ENCODE data around the gene GSTT2B.

DNA sequence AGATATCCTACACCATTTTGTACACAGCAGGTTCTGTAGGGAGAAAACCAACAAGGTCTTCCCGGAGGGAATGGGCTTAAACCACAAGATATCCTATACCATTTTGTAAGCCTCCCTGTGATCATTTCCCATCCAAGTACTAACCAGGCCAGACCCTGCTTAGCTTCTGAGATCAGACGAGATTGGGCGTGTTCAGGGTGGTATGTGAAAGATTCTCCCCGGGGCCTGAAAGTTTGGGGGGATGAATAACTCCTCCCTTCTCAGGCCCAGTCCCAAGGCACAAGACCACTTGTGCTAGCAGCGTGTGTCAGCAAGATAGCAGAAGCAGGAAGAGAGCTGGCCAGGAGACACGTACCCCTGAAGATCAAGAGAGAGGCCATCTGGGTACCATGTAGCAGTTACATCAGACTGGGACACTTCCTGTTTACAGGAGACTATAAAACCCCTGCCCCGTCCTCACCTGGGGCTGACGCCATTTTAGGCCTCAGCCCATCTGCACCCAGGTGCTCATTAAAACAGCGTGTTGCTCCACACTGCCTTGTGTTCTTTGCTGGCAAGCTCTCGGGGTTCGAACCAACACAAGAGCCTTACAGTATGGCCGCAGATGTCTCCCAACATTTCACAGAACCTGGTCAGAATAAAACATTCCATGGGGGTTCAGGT is 49.5 kb downstream of the GSTT2B start:
- TF ChIP-seq EP300 (IDR thresholded peaks at IDR 0.05), result no peak
- TF ChIP-seq POLR2A (IDR thresholded peaks at IDR 0.05; ENCODE audit: low read depth), result no peak
